ENCODE measurements around the gene SYT2.

SYT2 gene

GRCh38 chr1:202704601-202705000 lies 5.7 kb downstream of the SYT2 start:
- no peak for DNase-seq (ENCODE audit: low read depth)

- no peak for DNase-seq (ENCODE audit: low read depth)
Measured at GRCh38 chr1:202703191-202703590, 7.1 kb downstream of the SYT2 start.

- DNase-seq (ENCODE audit: low read depth), result no peak
Measured at GRCh38 chr1:202702088-202702487, 8.2 kb downstream of the SYT2 start.

- DNase-seq (ENCODE audit: low read depth), result no peak
Measured at GRCh38 chr1:202701200-202701599, 9.1 kb downstream of the SYT2 start.

GRCh38 chr1:202700061-202700460 lies 10.2 kb downstream of the SYT2 start:
- DNase-seq (ENCODE audit: low read depth), result no peak

GRCh38 chr1:202698276-202698675 lies 12.0 kb downstream of the SYT2 start:
- no peak for DNase-seq (ENCODE audit: low read depth)

- DNase-seq (ENCODE audit: low read depth), result no peak
Measured at GRCh38 chr1:202697038-202697437, 13.2 kb downstream of the SYT2 start.

GRCh38 chr1:202694314-202694713 lies 15.9 kb downstream of the SYT2 start:
- DNase-seq (ENCODE audit: low read depth), result no peak

GRCh38 chr1:202692959-202693555 lies 17.2 kb downstream of the SYT2 start:
- DNase-seq (ENCODE audit: low read depth), result peak; percentile 59

GRCh38 chr1:202691816-202692215 lies 18.4 kb downstream of the SYT2 start:
- DNase-seq (ENCODE audit: low read depth), result no peak

GRCh38 chr1:202689493-202690342 lies 20.5 kb downstream of the SYT2 start:
- DNase-seq (ENCODE audit: low read depth), result no peak

GRCh38 chr1:202689082-202689481 lies 21.2 kb downstream of the SYT2 start:
- DNase-seq (ENCODE audit: low read depth), result no peak

GRCh38 chr1:202688401-202688800 lies 21.9 kb downstream of the SYT2 start:
- DNase-seq (ENCODE audit: low read depth), result no peak

- no peak for DNase-seq (ENCODE audit: low read depth)
Measured at GRCh38 chr1:202687798-202688197, 22.5 kb downstream of the SYT2 start.

- DNase-seq (ENCODE audit: low read depth), result no peak
Measured at GRCh38 chr1:202687370-202687769, 22.9 kb downstream of the SYT2 start.

GRCh38 chr1:202685641-202686040 lies 24.6 kb downstream of the SYT2 start:
- no peak for DNase-seq (ENCODE audit: low read depth)

GRCh38 chr1:202684716-202685115 lies 25.5 kb downstream of the SYT2 start:
- DNase-seq (ENCODE audit: low read depth), result no peak

- no peak for DNase-seq (ENCODE audit: low read depth)
Measured at GRCh38 chr1:202683029-202683428, 27.2 kb downstream of the SYT2 start.

GRCh38 chr1:202682477-202682876 lies 27.8 kb downstream of the SYT2 start:
- DNase-seq (ENCODE audit: low read depth), result no peak

GRCh38 chr1:202681736-202682420 lies 28.4 kb downstream of the SYT2 start:
- DNase-seq (ENCODE audit: low read depth), result no peak

GRCh38 chr1:202680586-202681352 lies 29.5 kb downstream of the SYT2 start:
- DNase-seq (ENCODE audit: low read depth), result no peak
